GM15510 (cell line): ENCODE data around the gene TXLNA.

ENCODE experiments used
- POLR2A ChIP-seq: IDR thresholded peaks from 3 replicates; pipeline ENCODE4 v1.6.1; 2011; ENCODE audit warnings: borderline replicate concordance; ENCODE audit not compliant: insufficient read length; ENCODE audit errors: extremely low read depth

Gene TXLNA

DNA sequence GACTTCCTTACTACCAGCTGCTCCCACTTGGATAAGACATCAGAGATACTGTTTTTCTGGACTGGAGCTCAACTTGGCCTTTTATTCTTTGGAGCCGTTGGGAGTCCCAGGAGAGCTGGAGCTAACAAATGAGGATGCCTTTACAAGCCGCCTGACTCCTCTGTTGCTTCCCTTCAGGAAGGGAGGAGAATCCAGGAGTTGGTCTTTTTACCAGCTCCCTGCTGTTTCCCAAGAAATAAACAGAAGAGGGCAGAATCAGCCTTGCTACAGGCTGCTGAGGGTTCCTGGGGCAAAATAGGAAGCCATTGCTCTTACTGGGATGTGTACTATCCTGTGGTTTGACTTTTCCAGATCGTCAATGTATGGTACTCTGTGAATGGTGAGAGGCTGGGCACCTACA, 44.2 kb downstream of the TXLNA start:
- TF ChIP-seq POLR2A = no peak

DNA sequence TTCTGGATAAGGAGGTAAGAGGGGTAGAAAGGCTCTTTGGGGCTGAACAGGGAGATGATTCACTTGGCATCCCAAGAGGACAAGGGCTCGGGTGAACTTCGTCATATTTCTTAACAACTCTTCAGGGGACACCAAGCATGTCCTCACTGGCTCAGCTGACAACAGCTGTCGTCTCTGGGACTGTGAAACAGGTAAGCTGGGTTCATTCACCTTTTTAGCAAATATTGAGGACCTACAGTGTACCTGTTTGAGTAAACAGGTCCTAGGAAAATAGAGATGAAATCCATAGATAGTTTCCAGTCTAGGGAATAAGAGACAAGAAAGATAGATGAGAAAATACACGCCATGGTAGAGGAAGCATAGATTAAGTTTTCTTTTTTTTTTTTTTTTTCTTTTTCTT, 44.8 kb downstream of the TXLNA start:
- no peak for TF ChIP-seq POLR2A

DNA sequence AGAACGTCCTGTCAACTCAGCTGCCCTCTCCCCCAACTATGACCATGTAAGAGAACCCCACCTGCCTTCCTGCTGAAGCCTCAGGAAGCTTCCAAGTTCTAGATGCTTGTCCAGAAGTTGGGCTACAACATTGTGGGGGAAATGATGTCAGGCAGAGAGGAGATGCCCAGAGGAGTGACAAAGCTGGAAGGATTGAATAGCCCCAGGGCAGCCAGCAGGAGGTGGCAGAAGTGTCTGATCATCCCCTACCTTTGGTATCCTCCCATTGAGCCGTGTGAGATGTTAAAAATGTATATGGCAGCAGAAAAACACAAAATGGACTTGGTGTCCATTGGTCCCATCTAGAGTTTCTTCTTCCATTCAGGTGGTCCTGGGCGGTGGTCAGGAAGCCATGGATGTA, 49.3 kb downstream of the TXLNA start:
- no peak for TF ChIP-seq POLR2A

DNA sequence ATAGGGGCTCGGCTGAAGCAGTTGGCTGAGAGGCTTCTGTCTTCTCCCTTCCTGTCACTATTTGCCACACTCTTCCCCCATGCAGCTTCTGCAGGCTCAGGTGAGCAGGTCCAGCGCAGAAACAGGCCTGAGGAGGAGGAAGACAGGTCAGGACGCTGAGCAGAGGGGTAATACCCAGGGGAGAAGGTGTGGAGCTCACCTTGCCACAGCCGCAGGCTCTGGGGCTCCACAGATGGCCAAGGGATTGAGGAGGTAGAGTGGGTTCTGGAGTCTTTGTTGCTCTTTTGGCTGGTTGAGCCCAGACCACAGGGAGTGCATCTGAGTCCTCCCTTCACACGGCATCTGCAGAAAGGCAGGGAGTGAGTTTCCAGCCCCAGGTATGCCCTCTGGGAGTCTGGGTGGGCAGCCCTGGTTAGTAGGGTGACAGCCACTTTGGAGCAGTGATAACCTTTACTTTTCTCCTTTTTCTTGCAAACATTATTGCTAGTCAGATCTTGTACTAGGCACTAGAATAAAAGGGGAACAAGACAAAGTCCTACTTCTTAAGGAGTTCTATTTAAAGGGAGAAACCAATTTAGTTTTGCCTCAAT, 52.5 kb downstream of the TXLNA start:
- no peak for TF ChIP-seq POLR2A

DNA sequence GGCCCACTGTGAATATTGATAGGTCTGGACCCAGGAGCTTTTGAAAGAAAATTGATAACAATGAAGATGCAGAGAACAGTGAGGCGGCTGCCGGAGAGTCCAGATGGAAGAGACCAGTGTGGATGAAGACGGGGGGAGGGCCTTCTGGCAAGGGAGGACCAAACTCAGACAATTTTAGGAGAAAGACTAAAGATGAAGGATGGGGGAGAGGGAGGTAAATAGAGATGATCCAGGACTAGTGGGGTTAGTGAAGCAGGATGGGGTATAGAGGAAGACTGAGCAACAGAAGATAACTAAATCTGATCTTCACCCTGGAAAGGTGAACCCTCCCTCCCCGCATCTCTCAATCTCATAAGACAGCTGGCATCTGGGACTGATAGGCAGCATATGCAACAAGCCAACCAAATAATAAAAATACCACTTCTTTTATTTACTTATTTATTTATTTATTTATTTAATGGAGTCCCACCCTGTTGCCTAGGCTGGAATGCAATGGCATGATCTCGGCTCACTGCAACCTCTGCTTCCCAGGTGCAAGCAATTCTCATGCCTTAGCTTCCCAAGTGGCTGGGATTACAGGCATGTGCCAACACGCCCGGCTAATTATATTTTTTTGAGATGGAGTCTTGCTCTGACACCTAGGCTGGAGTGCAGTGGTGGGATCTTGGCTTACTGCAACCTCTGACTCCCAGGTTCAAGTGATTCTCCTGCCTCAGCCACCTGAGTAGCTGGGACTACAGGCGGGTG, 53.3 kb downstream of the TXLNA start:
- TF ChIP-seq POLR2A = no peak

DNA sequence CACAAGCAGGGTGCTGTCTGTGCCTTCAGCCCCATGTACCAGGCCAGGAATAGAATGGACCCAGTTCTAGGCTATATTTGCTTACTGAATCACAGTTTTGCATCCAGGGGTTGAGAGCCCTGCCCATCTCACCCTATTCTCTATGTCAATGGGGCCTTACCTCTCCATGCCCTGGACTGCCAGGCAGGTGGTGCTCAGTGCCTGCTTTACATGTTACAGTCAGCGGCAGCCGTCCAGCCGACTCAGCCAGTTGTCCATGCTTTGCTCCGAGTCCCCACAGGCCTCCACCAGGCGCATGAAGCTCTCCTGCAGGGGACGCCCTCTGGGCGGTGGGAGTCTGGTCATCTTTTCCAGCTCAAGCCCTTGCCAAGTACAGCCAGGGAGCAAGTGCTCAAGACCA, 55.3 kb downstream of the TXLNA start:
- TF ChIP-seq POLR2A = no peak

DNA sequence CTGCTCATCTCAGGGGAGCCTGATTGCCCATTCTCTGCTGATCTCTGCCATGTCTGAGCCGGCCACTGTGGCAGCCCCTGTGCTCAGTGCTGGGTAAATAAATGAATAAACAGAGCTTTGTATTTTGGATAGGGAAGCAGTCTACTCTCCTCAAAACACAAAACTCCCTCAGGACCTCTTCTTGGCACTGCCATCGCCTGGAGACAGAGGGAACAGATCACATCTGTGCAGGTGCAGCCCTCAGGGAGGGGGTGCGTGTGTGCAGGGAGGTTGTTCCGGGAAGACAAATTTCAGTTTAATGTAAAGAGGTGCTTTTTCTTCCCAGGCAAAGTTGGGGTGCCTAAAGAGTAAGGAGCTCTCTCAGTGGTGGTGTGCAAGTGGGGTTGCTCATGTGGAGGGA, 59.9 kb downstream of the TXLNA start:
- no peak for TF ChIP-seq POLR2A

DNA sequence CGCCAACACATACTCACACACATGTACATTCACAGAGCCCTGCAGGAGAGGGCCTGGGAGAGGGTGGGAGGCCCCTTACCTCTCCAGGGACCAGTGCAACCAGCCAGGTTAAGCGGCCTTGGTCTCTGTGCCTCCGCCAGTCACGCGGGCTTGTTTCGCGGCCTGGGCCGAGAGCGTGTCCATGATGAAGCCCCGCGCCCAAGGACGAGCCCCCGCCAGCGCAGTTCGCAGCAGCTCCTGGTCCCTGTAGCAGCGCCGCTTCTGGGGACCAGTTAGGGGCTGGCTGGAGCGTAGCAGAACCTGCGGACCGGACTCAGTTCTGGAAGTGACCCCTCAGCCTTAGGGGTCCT, 60.3 kb downstream of the TXLNA start:
- no peak for TF ChIP-seq POLR2A

DNA sequence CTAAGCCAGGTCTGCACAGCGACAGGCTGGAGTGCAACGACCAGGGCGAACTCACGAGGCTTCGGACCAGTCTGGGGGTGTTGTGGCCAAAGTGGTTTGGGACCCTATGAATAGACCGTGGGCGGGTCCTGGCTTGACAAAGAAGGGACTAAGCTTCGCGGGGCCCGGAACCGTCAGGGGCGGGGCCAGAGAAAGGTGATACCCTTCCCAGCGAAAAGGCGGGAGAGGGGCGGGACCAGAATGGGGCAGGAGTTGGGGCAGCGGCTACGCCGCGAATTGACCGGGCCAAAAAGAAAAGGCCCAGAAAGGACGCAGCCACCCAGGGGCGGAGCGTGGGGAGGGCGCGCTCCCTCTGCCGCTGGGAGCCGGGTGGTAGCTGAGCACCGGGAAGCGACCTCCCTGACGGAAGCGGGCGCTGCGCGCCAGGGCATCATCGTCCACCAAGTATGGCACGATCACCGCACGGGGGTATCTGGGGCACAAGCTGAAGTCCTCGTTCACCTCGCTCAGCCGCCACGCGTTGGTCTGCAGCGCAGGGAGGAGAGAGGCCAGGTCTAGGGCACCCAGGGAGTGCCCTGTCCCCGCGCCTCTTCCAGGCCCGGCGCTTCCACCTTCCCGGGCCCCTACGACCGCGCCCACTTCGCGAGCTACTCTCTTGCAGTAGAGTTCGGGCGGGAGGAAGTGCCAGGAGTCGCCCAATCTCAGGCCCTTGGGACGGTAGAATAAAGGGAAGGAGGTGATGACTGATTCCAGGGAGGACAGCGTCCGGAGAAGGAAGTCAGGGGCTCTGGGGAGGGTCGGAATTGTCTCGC, 60.9 kb downstream of the TXLNA start:
- TF ChIP-seq POLR2A = no peak

DNA sequence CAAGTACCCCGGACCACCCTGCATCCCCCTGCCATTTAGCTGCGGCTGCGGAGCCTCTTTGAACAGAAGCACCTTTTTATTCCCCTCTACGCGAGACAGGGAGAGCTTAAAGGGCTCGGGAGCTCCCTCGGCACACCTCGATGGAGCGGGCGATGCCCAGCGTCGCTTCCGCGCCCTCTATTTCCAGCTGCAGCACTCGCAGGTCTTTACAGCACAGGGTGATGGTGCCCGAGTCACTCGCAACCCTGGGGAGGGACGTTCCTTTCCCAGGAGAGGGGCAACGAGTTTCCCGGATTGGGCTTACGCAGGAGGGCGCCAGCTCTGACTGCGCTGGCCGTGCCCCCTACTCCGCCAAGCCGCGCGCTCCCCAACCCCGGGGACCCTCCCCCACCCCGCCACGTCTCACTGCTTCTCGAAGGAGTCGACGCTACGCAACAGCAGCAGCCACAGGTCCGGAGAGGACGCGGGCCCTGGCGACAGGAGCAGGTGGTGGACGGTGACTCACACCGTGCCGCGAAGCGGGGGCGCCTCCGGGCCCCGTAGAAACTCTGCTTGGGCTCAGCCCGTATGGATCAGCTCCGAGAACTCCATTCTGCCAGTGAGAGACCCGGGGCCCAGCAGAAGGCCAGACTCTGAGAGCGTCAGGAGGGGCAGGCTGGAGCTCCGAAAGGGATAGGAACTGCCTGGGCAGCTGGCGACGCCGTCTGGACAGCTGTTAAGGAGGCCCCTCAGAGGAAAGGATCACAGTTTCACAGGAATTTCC, 61.7 kb downstream of the TXLNA start:
- no peak for TF ChIP-seq POLR2A

DNA sequence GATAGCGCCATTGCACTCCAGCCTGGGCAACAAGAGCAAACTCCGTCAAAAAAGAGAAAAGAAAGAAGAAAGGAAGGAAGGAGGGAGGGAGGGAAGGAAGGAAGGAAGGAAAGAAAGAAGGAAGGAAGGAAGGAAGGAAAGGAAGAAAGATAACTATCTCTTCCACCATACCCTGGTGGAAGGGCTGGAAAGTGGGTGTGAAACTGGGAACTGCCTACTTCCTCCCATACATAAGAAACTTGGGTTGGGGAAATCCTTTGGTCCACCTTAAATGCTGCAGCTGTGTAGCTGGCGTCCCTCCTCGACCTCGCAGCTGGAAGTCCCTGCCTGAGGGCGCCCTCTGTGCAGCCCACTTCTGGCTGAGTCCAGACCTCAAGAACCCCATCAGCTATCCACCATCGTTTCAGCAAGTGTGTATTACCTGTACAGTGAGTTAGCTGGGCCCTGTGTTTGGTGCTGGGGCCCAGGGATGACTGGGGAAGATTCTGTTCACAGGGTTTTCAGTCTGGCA, 62.9 kb downstream of the TXLNA start:
- TF ChIP-seq POLR2A = no peak

DNA sequence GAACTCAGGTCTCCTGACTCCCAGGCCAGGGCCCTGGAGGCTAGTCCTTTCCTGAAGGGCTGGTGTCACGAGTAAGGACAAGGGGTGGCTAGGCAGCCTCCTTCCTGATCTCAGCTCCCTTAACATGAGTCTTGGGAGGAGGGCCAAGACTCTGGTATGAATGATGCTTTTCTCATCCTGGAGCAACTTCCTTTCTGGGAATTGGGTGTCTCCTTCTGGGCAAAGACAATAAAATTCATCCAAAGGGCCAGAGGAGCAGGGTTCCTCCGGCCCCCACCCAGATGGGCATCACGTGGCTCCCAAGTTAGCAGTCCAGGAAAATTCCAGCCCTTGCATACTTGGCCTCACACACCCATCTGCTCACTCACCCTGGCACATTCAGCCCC, 67.4 kb downstream of the TXLNA start, which contains the start of gene FAM167B:
TSS of gene FAM167B (plus strand) at position 335 of the 386 bp plus-strand sequence. CDS start 200 bp downstream, outside the sequence.
- TF ChIP-seq POLR2A = no peak

DNA sequence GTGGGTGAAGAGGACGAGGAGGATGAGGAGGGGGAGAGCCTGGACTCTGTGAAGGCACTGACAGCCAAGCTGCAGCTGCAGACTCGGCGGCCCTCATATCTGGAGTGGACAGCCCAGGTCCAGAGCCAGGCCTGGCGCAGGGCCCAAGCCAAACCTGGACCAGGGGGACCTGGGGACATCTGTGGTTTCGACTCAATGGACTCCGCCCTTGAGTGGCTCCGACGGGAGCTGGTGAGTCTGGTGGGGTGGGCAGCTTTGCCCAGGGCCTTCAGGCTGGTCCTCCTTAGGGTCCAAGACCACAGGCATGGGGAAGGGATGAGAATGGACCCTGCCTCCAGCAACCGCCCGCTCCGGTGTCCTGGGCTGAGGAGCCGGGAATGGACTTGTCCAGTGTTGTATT, 68.0 kb downstream of the TXLNA start:
- TF ChIP-seq POLR2A = no peak
